ENCODE results near the gene ENTPD1. TPM values are rescaled to one million over a fixed set of nuclear protein-coding genes. Genes with fewer than 3 reads are reported as not detected.
"Not testable (repeated sequence)": the region's sequence is repeated elsewhere in the genome, so short reads cannot be mapped to it uniquely, and the experiment has no call there.

Gene ENTPD1
- total and polyA plus RNA-seq, 9 of the 15 experiments (the other 6 are each of a cell fraction or from before 2014, with no cell fraction given): 0.07 to 1.5 (median 0.37) TPM

DNA sequence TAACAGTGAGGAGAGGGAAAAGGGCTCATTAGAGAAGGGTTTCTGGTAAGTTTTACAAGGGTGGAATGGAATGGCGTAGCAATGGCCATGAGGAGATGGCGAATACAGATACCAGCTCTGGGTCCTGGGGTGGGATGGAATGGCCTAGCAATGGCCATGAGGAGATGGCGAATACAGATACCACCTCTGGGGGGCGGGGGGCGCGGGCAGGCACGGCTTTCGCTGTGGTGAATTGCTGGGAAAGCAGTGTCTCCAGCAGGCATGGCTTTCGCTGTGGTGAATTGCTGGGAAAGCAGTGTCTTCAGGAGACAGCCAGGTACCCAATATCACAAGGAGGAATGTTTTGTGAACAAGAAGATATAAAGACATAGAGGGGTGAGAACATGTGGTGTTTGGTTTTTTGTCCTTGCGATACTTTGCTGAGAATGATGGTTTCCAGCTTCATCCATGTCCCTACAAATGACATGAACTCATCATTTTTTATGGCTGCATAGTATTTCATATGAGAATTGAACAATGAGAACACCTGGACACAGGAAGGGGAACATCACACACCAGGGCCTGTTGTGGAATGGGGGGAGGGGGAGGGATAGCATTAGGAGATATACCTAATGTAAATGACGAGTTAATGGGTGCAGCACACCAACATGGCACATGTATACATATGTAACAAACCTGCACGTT is 150.1 kb downstream of the ENTPD1 start:
- peaks cover 32% of the 10 kb centered on the region; the same call in 2 of the 3 replicates for H3K36me3 ChIP-seq (ENCODE audit: control insufficient read depth, insufficient read depth, low read length)
- H2AFZ ChIP-seq (ENCODE audit: low read depth, low read length); H4K20me1 ChIP-seq (replicated peaks; ENCODE audit: control insufficient read depth, insufficient read depth, low read length); POLR2A ChIA-PET; DNase-seq (ENCODE audit: extremely low read depth in 1 of 4, low spot score in 3 of 4); H3K27ac ChIP-seq (ENCODE audit: extremely low read depth, low read depth, low read length); in situ Hi-C loops (cut with MboI); H3K9me1 ChIP-seq (ENCODE audit: control insufficient read depth, insufficient read depth, low read length); BruUV-seq (replicated peaks); CTCF ChIA-PET (ENCODE audit: low intra/inter-chr PET ratio); ATAC-seq; H3K27me3 ChIP-seq (ENCODE audit: control insufficient read depth in 2 of 2, insufficient read depth in 2 of 2, low read length in 2 of 2); H3K9me3 ChIP-seq (replicated peaks; ENCODE audit: control insufficient read depth, insufficient read depth, low read depth, low read length); H3K9ac ChIP-seq (ENCODE audit: insufficient read depth in 1 of 2, low read depth in 2 of 2, low read length in 2 of 2); FAIRE-seq; intact Hi-C loops (cut with micrococcal nuclease); H3K4me1 ChIP-seq (replicated peaks in 1 of 2; ENCODE audit: control insufficient read depth in 2 of 2, insufficient read depth in 2 of 2, low read length in 2 of 2); H3K4me3 ChIP-seq; H3K4me2 ChIP-seq (ENCODE audit: insufficient read depth, low read length): not testable (repeated sequence)
- WGBS (ENCODE audit: insufficient coverage, low coverage, missing lambda C conversion rate): 89% methylated on average over 6 of the region's 12 CpGs
- peaks cover 11% of the 10 kb centered on the region; the same call in 2 of the 3 replicates for H3K79me2 ChIP-seq (ENCODE audit: control insufficient read depth, insufficient read depth, low read length)
- TF ChIP-seq ZNF146 (CRISPR knock-in tag; IDR thresholded peaks at IDR 0.05; ENCODE audit: unreplicated experiment) (peak; percentile 57), KDM1A (IDR thresholded peaks at IDR 0.05) (peak in 1 of 2 experiments; percentile 34; a peak in 1 of 4 replicates), RBM25 (IDR thresholded peaks at IDR 0.05; ENCODE audit: low read depth, low read length, severe bottlenecking) (peak; percentile 26)

Measured in K562 (cell line).